HCT116 (cell line): ENCODE measurements around the gene SLC25A12. TPM values are rescaled to one million over a fixed set of nuclear protein-coding genes. Genes with fewer than 3 reads are reported as not detected.

Source experiments
- ATAC-seq: fragments of 200-7000 bp; cut with Tn5 transposase; 2 replicates; pipeline ENCODE4 v1.9.1; 2020; ENCODE audit warnings: mild to moderate bottlenecking, moderate library complexity
- BruUV-seq: library from RNA; stranded (reverse); fragments of 400-500 nt; replicated peaks from 2 replicates; lab custom pipeline; 2021; lab: Mats Ljungman, UMichigan
- CTCF ChIA-PET: fragments of 300-600 bp; sonication (Branson Sonifier 250); formaldehyde crosslinking; loops from one replicate; lab custom pipeline; 2021; ENCODE audit warnings: antibody characterized with exemption; lab: Charles Lee
- POLR2A ChIA-PET: fragments of 300-600, 350-600 bp; sonication (Branson Sonifier 250); formaldehyde crosslinking; loops from one replicate; lab custom pipeline; 2021; ENCODE audit warnings: antibody characterized with exemption; lab: Charles Lee
- RAD21 ChIA-PET, 2 experiments: fragments of 300-600 bp; sonication (Branson Sonifier 250); formaldehyde crosslinking; loops; one replicate each; lab custom pipeline; 2023; ENCODE audit warnings: low total read pairs in 2 of 2; ENCODE audit not compliant: uncharacterized antibody in 2 of 2, unreplicated experiment in 2 of 2, low non-redundant PET in 1 of 2; lab: Charles Lee
- DNase-seq: peaks from one replicate; pipeline ENCODE4 v3.0.0-alpha.2; 2010; ENCODE audit warnings: low read depth, low spot score
- H2AFZ ChIP-seq: fragments of 200-600 bp; shearing (Covaris generic), sonication (generic); 2 replicates; pipeline ENCODE4 v1.6.1; 2017; ENCODE audit warnings: low read depth, mixed run types, mixed read lengths, antibody characterized with exemption, low read length; ENCODE audit not compliant: poor library complexity, severe bottlenecking
- H3K27ac ChIP-seq: 2 replicates; pipeline ENCODE4 v1.5.1; 2012; ENCODE audit warnings: low read depth, low read length
- H3K27me3 ChIP-seq: fragments of 200-600 bp; sonication (generic); 2 replicates; pipeline ENCODE4 v1.6.1; 2016; ENCODE audit warnings: mixed run types, low read length, mixed read lengths; ENCODE audit not compliant: insufficient read depth
- H3K36me3 ChIP-seq, 2 experiments: fragments of 200-500 bp in 1 of 2; fragments of 200-600 bp in 1 of 2; sonication (Bioruptor generic) in 1 of 2; sonication (generic) in 1 of 2; 2 replicates each; pipeline versions ENCODE4 v1.5.1 to v1.6.1; 2014 to 2016; ENCODE audit warnings: low read length in 2 of 2, inconsistent platforms in 1 of 2, mixed read lengths in 1 of 2, mixed run types in 1 of 2; ENCODE audit not compliant: insufficient read depth in 2 of 2, control insufficient read depth in 1 of 2
- H3K4me1 ChIP-seq, 2 experiments: fragments of 200-600 bp in 1 of 2; sonication (generic) in 1 of 2; 2 replicates each; pipeline versions ENCODE4 v1.5.1 to v1.6.1; 2012 to 2017; ENCODE audit warnings: low read length in 2 of 2, inconsistent platforms in 1 of 2, mild to moderate bottlenecking in 1 of 2, mixed read lengths in 1 of 2, mixed run types in 1 of 2, moderate library complexity in 1 of 2; ENCODE audit not compliant: insufficient read depth in 2 of 2, control insufficient read depth in 1 of 2
- H3K4me2 ChIP-seq: fragments of 200-600 bp; sonication (generic); 2 replicates; pipeline ENCODE4 v1.6.1; 2017; ENCODE audit warnings: mixed run types, low read length, mixed read lengths
- H3K4me3 ChIP-seq, 2 experiments: fragments of 200-600 bp in 1 of 2; sonication (generic) in 1 of 2; replicated peaks in 1 of 2; 2 replicates each; pipeline ENCODE4 v1.5.1; 2011 to 2016; ENCODE audit warnings: low read length in 2 of 2, control low read depth in 1 of 2, low read depth in 1 of 2, mild to moderate bottlenecking in 1 of 2, mixed read lengths in 1 of 2, mixed run types in 1 of 2
- H3K79me2 ChIP-seq: fragments of 200-600 bp; sonication (generic); 2 replicates; pipeline ENCODE4 v1.6.1; 2017; ENCODE audit warnings: mild to moderate bottlenecking, mixed run types, low read length, moderate library complexity, mixed read lengths; ENCODE audit not compliant: insufficient read depth
- H3K9ac ChIP-seq: fragments of 200-600 bp; sonication (generic); 2 replicates; pipeline ENCODE4 v1.6.1; 2016; ENCODE audit warnings: low read length, mixed read lengths
- H3K9me2 ChIP-seq: fragments of 200-600 bp; sonication (generic), shearing (Covaris generic); 2 replicates; pipeline ENCODE4 v1.6.1; 2017; ENCODE audit warnings: mixed run types, mild to moderate bottlenecking, moderate library complexity; ENCODE audit not compliant: insufficient read depth
- H3K9me3 ChIP-seq, 2 experiments: fragments of 200-500 bp in 1 of 2; fragments of 200-600 bp in 1 of 2; sonication (Bioruptor generic) in 1 of 2; sonication (generic) in 1 of 2; 2 replicates each; pipeline ENCODE4 v1.6.1; 2014 to 2017; ENCODE audit warnings: low read length in 2 of 2, mixed read lengths in 2 of 2, inconsistent platforms in 1 of 2, low read depth in 1 of 2, mild to moderate bottlenecking in 1 of 2, mixed run types in 1 of 2, moderate library complexity in 1 of 2; ENCODE audit not compliant: control insufficient read depth in 1 of 2, insufficient read depth in 1 of 2
- H4K20me1 ChIP-seq: fragments of 200-600 bp; sonication (generic), shearing (Covaris generic); 2 replicates; pipeline ENCODE4 v1.6.1; 2017; ENCODE audit warnings: mixed run types, mild to moderate bottlenecking, moderate library complexity; ENCODE audit not compliant: insufficient read depth
- CBX3 ChIP-seq: IDR thresholded peaks from 2 replicates; pipeline ENCODE4 v1.6.1; 2012; ENCODE audit warnings: low read depth
- ELF1 ChIP-seq: IDR thresholded peaks from 2 replicates; pipeline ENCODE4 v1.6.1; 2012; ENCODE audit warnings: low read depth, borderline replicate concordance
- FOSL1 ChIP-seq: IDR thresholded peaks from 2 replicates; pipeline ENCODE4 v1.6.1; 2012; ENCODE audit warnings: low read depth
- JUND ChIP-seq: IDR thresholded peaks from 2 replicates; pipeline ENCODE4 v1.6.1; 2012
- POLR2A ChIP-seq: IDR thresholded peaks from 2 replicates; pipeline ENCODE4 v1.7.0; 2011; ENCODE audit warnings: borderline replicate concordance; ENCODE audit not compliant: insufficient read depth, insufficient read length; ENCODE audit errors: extremely low read depth
- RAD21 ChIP-seq: IDR thresholded peaks from 2 replicates; pipeline ENCODE4 v1.6.1; 2012; ENCODE audit warnings: low read depth, mild to moderate bottlenecking
- SP1 ChIP-seq: IDR thresholded peaks from 2 replicates; pipeline ENCODE4 v1.6.1; 2012; ENCODE audit warnings: low read depth
- SRF ChIP-seq: IDR thresholded peaks from 2 replicates; pipeline ENCODE4 v1.6.1; 2012; ENCODE audit warnings: low read depth
- YY1 ChIP-seq: IDR thresholded peaks from 2 replicates; pipeline ENCODE4 v1.6.1; 2011; ENCODE audit warnings: low read length, low read depth, moderate library complexity, mild to moderate bottlenecking; ENCODE audit not compliant: insufficient replicate concordance; ENCODE audit errors: extremely low read depth
- intact Hi-C: fragments of 100-400 bp; cut with micrococcal nuclease; formaldehyde crosslinking; loops from 2 replicates; pipeline ENCODE4 v1.10.0; 2022
- total RNA-seq: library from RNA; stranded (reverse); gene quantifications from one replicate; pipeline ENCODE4 v1.2.1, GENCODE V29; 2021; ENCODE audit not compliant: unreplicated experiment
- TF ChIP-seq, protein P1 (sequence below), 3 experiments: fragments of 200-600 bp in 1 of 3; sonication (generic) in 1 of 3; IDR thresholded peaks in 2 of 3; conservative IDR thresholded peaks in 1 of 3; 2 replicates each; pipeline ENCODE4 v1.5.1; 2012 to 2017; ENCODE audit warnings: low read depth in 2 of 3, low read length in 2 of 3, antibody characterized with exemption in 1 of 3, borderline replicate concordance in 1 of 3, control low read depth in 1 of 3, mild to moderate bottlenecking in 1 of 3, mixed read lengths in 1 of 3, mixed run types in 1 of 3, moderate library complexity in 1 of 3; ENCODE audit not compliant: insufficient read depth in 1 of 3
- TF ChIP-seq, protein P2 (sequence below): IDR thresholded peaks from 2 replicates; pipeline ENCODE4 v1.6.1; 2012
- TF ChIP-seq, protein P3 (sequence below): IDR thresholded peaks from 2 replicates; pipeline ENCODE4 v1.6.1; 2012; ENCODE audit warnings: low read depth
- TF ChIP-seq, protein P4 (sequence below): IDR thresholded peaks from 2 replicates; pipeline ENCODE4 v1.6.1; 2012

SLC25A12 gene
- total RNA-seq, 1 experiment from 2014 or later, result 16.0 TPM

GRCh38 chr2:171819453-171819852, 74.6 kb downstream of the SLC25A12 start:
- Histone ChIP-seq H3K9me2 (no peaks in the 10 kb centered on the region), H3K79me2 (no peaks in the 10 kb centered on the region), H3K9ac (no peak overlapping the region), H3K4me2 (no peak overlapping the region), H3K4me1 (no peaks in the 10 kb centered on the region), H3K27ac (no peak overlapping the region), H2AFZ (no peak overlapping the region), H3K27me3 (no peaks in the 10 kb centered on the region), H3K4me3 (no peak overlapping the region), H3K9me3 (no peaks in the 10 kb centered on the region), H4K20me1 (no peaks in the 10 kb centered on the region), H3K36me3 (no peaks in the 10 kb centered on the region)
- no TSS peak for BruUV-seq
- ChIA-PET RAD21 (no interaction called here), POLR2A (no interaction called here), CTCF (no interaction called here)
- no peak for DNase-seq
- TF ChIP-seq JUND (no peak), SRF (no peak), SP1 (no peak), FOSL1 (no peak), ELF1 (no peak)
- TF ChIP-seq, protein P1, sequence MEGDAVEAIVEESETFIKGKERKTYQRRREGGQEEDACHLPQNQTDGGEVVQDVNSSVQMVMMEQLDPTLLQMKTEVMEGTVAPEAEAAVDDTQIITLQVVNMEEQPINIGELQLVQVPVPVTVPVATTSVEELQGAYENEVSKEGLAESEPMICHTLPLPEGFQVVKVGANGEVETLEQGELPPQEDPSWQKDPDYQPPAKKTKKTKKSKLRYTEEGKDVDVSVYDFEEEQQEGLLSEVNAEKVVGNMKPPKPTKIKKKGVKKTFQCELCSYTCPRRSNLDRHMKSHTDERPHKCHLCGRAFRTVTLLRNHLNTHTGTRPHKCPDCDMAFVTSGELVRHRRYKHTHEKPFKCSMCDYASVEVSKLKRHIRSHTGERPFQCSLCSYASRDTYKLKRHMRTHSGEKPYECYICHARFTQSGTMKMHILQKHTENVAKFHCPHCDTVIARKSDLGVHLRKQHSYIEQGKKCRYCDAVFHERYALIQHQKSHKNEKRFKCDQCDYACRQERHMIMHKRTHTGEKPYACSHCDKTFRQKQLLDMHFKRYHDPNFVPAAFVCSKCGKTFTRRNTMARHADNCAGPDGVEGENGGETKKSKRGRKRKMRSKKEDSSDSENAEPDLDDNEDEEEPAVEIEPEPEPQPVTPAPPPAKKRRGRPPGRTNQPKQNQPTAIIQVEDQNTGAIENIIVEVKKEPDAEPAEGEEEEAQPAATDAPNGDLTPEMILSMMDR (IDR thresholded peaks at IDR 0.05 in 2 of 3, conservative IDR thresholded peaks at IDR 0.05 in 1 of 3; ENCODE audit: borderline replicate concordance in 1 of 3, insufficient read depth in 1 of 3, low read depth in 2 of 3, low read length in 2 of 3), result no peak
- TF ChIP-seq, protein P2, sequence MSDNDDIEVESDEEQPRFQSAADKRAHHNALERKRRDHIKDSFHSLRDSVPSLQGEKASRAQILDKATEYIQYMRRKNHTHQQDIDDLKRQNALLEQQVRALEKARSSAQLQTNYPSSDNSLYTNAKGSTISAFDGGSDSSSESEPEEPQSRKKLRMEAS, result no peak
- ATAC-seq, result no peak
- intact Hi-C loops, result no loop called here

DNA sequence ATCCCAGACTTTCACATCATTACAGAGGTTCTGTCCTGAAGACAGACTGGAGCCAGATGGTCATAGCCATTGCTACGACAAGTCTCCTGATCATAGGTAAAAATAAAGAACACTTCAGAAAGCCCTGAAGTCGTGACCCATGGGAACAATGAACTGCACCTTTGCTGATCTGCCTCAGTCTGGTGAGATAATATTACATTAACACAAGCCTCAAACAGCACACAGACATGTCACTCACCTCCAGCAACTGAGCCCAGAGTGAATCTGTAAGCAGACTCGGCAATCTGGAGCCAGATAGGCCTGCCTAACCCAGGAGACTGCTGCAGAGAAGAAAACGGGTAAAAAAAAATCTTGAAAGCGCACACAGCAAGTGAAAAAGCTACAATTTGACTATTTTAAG, 79.2 kb downstream of the SLC25A12 start:
- intact Hi-C loops, result loop anchor here (5.0 kb wide), 1 partner anchor 652 kb away; no protein-coding TSS in a partner anchor
- CTCF ChIA-PET, result no interaction called here

More for the DNA sequence above, 79.2 kb downstream of the SLC25A12 start:
- H3K4me2 ChIP-seq, result no peak overlapping the region
- no peak overlapping the region for H2AFZ ChIP-seq
- H3K79me2 ChIP-seq, result no peaks in the 10 kb centered on the region
- H3K27ac ChIP-seq, result no peak overlapping the region
- H3K9me3 ChIP-seq, result no peaks in the 10 kb centered on the region
- H3K4me1 ChIP-seq, result no peaks in the 10 kb centered on the region
- H3K36me3 ChIP-seq, result no peaks in the 10 kb centered on the region
- ChIA-PET POLR2A (no interaction called here), RAD21 (no interaction called here)
- no TSS peak for BruUV-seq
- H4K20me1 ChIP-seq, result no peaks in the 10 kb centered on the region
- DNase-seq (no peak), ATAC-seq (no peak)
- H3K27me3 ChIP-seq, result no peaks in the 10 kb centered on the region
- H3K4me3 ChIP-seq, result no peak overlapping the region
- no peak overlapping the region for H3K9ac ChIP-seq
- H3K9me2 ChIP-seq, result no peaks in the 10 kb centered on the region
- no peak for TF ChIP-seq SP1
- TF ChIP-seq YY1, result no peak
- TF ChIP-seq, protein P2, result no peak
- TF ChIP-seq, protein P3, sequence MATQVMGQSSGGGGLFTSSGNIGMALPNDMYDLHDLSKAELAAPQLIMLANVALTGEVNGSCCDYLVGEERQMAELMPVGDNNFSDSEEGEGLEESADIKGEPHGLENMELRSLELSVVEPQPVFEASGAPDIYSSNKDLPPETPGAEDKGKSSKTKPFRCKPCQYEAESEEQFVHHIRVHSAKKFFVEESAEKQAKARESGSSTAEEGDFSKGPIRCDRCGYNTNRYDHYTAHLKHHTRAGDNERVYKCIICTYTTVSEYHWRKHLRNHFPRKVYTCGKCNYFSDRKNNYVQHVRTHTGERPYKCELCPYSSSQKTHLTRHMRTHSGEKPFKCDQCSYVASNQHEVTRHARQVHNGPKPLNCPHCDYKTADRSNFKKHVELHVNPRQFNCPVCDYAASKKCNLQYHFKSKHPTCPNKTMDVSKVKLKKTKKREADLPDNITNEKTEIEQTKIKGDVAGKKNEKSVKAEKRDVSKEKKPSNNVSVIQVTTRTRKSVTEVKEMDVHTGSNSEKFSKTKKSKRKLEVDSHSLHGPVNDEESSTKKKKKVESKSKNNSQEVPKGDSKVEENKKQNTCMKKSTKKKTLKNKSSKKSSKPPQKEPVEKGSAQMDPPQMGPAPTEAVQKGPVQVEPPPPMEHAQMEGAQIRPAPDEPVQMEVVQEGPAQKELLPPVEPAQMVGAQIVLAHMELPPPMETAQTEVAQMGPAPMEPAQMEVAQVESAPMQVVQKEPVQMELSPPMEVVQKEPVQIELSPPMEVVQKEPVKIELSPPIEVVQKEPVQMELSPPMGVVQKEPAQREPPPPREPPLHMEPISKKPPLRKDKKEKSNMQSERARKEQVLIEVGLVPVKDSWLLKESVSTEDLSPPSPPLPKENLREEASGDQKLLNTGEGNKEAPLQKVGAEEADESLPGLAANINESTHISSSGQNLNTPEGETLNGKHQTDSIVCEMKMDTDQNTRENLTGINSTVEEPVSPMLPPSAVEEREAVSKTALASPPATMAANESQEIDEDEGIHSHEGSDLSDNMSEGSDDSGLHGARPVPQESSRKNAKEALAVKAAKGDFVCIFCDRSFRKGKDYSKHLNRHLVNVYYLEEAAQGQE, result no peak
- TF ChIP-seq FOSL1, result no peak
- TF ChIP-seq CBX3, result no peak
- TF ChIP-seq POLR2A, result no peak
- no peak for TF ChIP-seq ELF1
- TF ChIP-seq RAD21, result no peak
- TF ChIP-seq, protein P4, sequence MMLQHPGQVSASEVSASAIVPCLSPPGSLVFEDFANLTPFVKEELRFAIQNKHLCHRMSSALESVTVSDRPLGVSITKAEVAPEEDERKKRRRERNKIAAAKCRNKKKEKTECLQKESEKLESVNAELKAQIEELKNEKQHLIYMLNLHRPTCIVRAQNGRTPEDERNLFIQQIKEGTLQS, result no peak
